H9 (cell line): ENCODE results near the gene EQTN. TPM values are rescaled to one million over a fixed set of nuclear protein-coding genes. Genes with fewer than 3 reads are reported as not detected.

Experiments used
- DNase-seq: peaks from one replicate; pipeline ENCODE4 v3.0.0-alpha.2; 2017
- H2AFZ ChIP-seq: one replicate; pipeline ENCODE4 v1.6.1; 2013; ENCODE audit warnings: mild to moderate bottlenecking, low read length, control low read depth, moderate library complexity
- H2AK5ac ChIP-seq: 2 replicates; pipeline ENCODE4 v1.6.1; 2013; ENCODE audit warnings: low read length, control low read depth, mixed read lengths; ENCODE audit not compliant: insufficient read length
- H2BK120ac ChIP-seq: one replicate; pipeline ENCODE4 v1.6.1; 2013; ENCODE audit warnings: low read depth, mild to moderate bottlenecking, low read length, control low read depth, inconsistent platforms; ENCODE audit not compliant: poor library complexity, severe bottlenecking
- H2BK12ac ChIP-seq: 2 replicates; pipeline ENCODE4 v1.6.1; 2013; ENCODE audit warnings: low read length, control low read depth, mixed read lengths, low read depth; ENCODE audit not compliant: insufficient read length
- H2BK15ac ChIP-seq: 2 replicates; pipeline ENCODE4 v1.6.1; 2013; ENCODE audit warnings: low read depth, low read length, control low read depth
- H2BK20ac ChIP-seq: one replicate; pipeline ENCODE4 v1.6.1; 2013; ENCODE audit warnings: low read depth, mild to moderate bottlenecking, low read length, control low read depth, inconsistent platforms; ENCODE audit not compliant: poor library complexity, severe bottlenecking
- H2BK5ac ChIP-seq: 2 replicates; pipeline ENCODE4 v1.6.1; 2013; ENCODE audit warnings: low read length, control low read depth, mixed read lengths; ENCODE audit not compliant: insufficient read length
- H3K14ac ChIP-seq: 2 replicates; pipeline ENCODE4 v1.6.1; 2013; ENCODE audit warnings: low read length, control low read depth; ENCODE audit not compliant: insufficient read depth
- H3K18ac ChIP-seq: 2 replicates; pipeline ENCODE4 v1.6.1; 2013; ENCODE audit warnings: low read depth, mild to moderate bottlenecking, mixed read lengths, low read length, control low read depth; ENCODE audit not compliant: insufficient read length
- H3K23ac ChIP-seq: 2 replicates; pipeline ENCODE4 v1.6.1; 2013; ENCODE audit warnings: low read length, control low read depth, mixed read lengths, low read depth; ENCODE audit not compliant: insufficient read length
- H3K23me2 ChIP-seq: 2 replicates; pipeline ENCODE4 v1.6.1; 2013; ENCODE audit warnings: low read depth, mild to moderate bottlenecking, mixed read lengths, low read length, control low read depth; ENCODE audit not compliant: insufficient read length, poor library complexity, severe bottlenecking
- H3K27ac ChIP-seq: 2 replicates; pipeline ENCODE4 v1.5.1; 2013; ENCODE audit warnings: low read length, control low read depth, mixed read lengths, low read depth; ENCODE audit not compliant: insufficient read length
- H3K27me3 ChIP-seq: 2 replicates; pipeline ENCODE4 v1.6.1; 2013; ENCODE audit warnings: low read length, control low read depth, inconsistent platforms; ENCODE audit not compliant: insufficient read depth
- H3K4ac ChIP-seq: 2 replicates; pipeline ENCODE4 v1.6.1; 2013; ENCODE audit warnings: low read depth, mild to moderate bottlenecking, control low read depth, inconsistent platforms, low read length, moderate library complexity
- H3K4me1 ChIP-seq: 2 replicates; pipeline ENCODE4 v1.6.1; 2013; ENCODE audit warnings: low read length, control low read depth, inconsistent platforms; ENCODE audit not compliant: insufficient read depth
- H3K4me2 ChIP-seq: 2 replicates; pipeline ENCODE4 v1.6.1; 2013; ENCODE audit warnings: low read length, control low read depth, mixed read lengths; ENCODE audit not compliant: insufficient read length, insufficient read depth
- H3K56ac ChIP-seq: 2 replicates; pipeline ENCODE4 v1.6.1; 2013; ENCODE audit warnings: low read depth, mild to moderate bottlenecking, mixed read lengths, low read length, control low read depth; ENCODE audit not compliant: insufficient read length
- H3K79me1 ChIP-seq: 2 replicates; pipeline ENCODE4 v1.6.1; 2013; ENCODE audit warnings: low read depth, mild to moderate bottlenecking, moderate library complexity, low read length, control low read depth, inconsistent platforms; ENCODE audit not compliant: insufficient read depth, poor library complexity, severe bottlenecking
- H3K79me2 ChIP-seq: 2 replicates; pipeline ENCODE4 v1.6.1; 2013; ENCODE audit warnings: low read length, control low read depth, inconsistent platforms; ENCODE audit not compliant: insufficient read depth
- H3K9ac ChIP-seq: 2 replicates; pipeline ENCODE4 v1.6.1; 2013; ENCODE audit warnings: low read length, control low read depth, mixed read lengths; ENCODE audit not compliant: insufficient read length; ENCODE audit errors: extremely low read depth
- H3K9me3 ChIP-seq: one replicate; pipeline ENCODE4 v1.6.1; 2013; ENCODE audit warnings: low read depth, low read length, inconsistent platforms; ENCODE audit not compliant: control insufficient read depth
- H3T11ph ChIP-seq: one replicate; pipeline ENCODE4 v1.6.1; 2013; ENCODE audit warnings: mild to moderate bottlenecking, low read length, control low read depth, inconsistent platforms
- H4K20me1 ChIP-seq: one replicate; pipeline ENCODE4 v1.6.1; 2013; ENCODE audit not compliant: control insufficient read depth, insufficient read length, insufficient read depth
- H4K5ac ChIP-seq: 2 replicates; pipeline ENCODE4 v1.6.1; 2013; ENCODE audit warnings: low read depth, mild to moderate bottlenecking, mixed read lengths, low read length, control low read depth; ENCODE audit not compliant: insufficient read length
- H4K8ac ChIP-seq: replicated peaks from 2 replicates; pipeline ENCODE4 v1.6.1; 2013; ENCODE audit warnings: low read length, control low read depth, mixed read lengths, low read depth; ENCODE audit not compliant: insufficient read length
- H4K91ac ChIP-seq: 2 replicates; pipeline ENCODE4 v1.6.1; 2013; ENCODE audit warnings: low read depth, mild to moderate bottlenecking, moderate library complexity, mixed read lengths, low read length, control low read depth; ENCODE audit not compliant: insufficient read length
- H3K27ac Mint-ChIP-seq, 3 experiments: 2 replicates in 2 of 3; 3 replicates in 1 of 3; pipeline ENCODE4 v1.8.0; 2020 to 2021; ENCODE audit warnings: mixed read lengths in 3 of 3, mild to moderate bottlenecking in 1 of 3, moderate library complexity in 1 of 3
- H3K27me3 Mint-ChIP-seq: 2 replicates; pipeline ENCODE4 v1.8.0; 2021; ENCODE audit warnings: low read depth, mild to moderate bottlenecking, moderate library complexity, mixed read lengths
- H3K36me3 Mint-ChIP-seq, 3 experiments: 2 replicates in 2 of 3; 3 replicates in 1 of 3; pipeline ENCODE4 v1.8.0; 2020 to 2021; ENCODE audit warnings: low read depth in 3 of 3, mixed read lengths in 3 of 3; ENCODE audit not compliant: insufficient read depth in 1 of 3
- H3K4me1 Mint-ChIP-seq, 2 experiments: 2 replicates each; pipeline ENCODE4 v1.8.0; 2020; ENCODE audit warnings: mixed read lengths in 2 of 2
- H3K4me3 Mint-ChIP-seq, 2 experiments: 2 replicates in 1 of 2; 3 replicates in 1 of 2; pipeline ENCODE4 v1.8.0; 2020 to 2021; ENCODE audit warnings: mild to moderate bottlenecking in 2 of 2, mixed read lengths in 2 of 2, moderate library complexity in 1 of 2
- H3K9me3 Mint-ChIP-seq, 2 experiments: 2 replicates in 1 of 2; 3 replicates in 1 of 2; pipeline ENCODE4 v1.8.0; 2020; ENCODE audit warnings: mild to moderate bottlenecking in 2 of 2, mixed read lengths in 2 of 2, moderate library complexity in 1 of 2
- WGBS: extraction: QIAGEN DNeasy Blood & Tissue Kit; methylation state at CpG from one replicate; pipeline ENCODE4 v1.1.7; 2013; ENCODE audit warnings: missing lambda C conversion rate, low lambda C conversion rate, mixed read lengths; ENCODE audit not compliant: insufficient read length; ENCODE audit errors: extremely low coverage; 5-methylcytosine and 5-hydroxymethylcytosine counted together
- total RNA-seq: library from RNA; stranded (reverse); gene quantifications from 2 replicates; pipeline ENCODE4 v1.2.1, GENCODE V29; 2021
- TF ChIP-seq, protein P1 (sequence below): fragments of 200-600 bp; sonication (generic); conservative IDR thresholded peaks from 3 replicates; pipeline ENCODE4 v1.8.0; 2021; ENCODE audit warnings: antibody characterized with exemption, mild to moderate bottlenecking

Gene EQTN
- total RNA-seq, 1 experiment from 2014 or later, result not detected

DNA sequence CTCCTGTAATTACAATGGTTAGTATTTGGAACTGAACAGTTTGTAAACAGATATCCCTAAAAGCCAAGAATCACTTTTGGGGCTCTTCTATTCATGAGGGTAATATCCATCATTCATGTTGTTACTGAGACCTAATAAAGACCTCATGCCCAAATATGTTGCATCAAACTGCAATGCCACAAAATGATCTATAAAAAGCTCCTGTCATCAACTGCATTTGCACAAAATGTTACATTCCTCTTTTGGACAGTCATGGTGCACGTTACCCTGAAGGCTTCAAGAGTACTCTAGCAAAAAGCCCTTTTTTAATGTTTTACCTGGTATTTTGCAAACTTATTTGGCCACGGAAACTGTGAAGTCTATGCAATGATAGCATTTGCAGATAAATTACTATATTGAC, 14.2 kb upstream of the EQTN start:
- Histone ChIP-seq H3K4me2 (no peak overlapping the region), H2BK120ac (no peak overlapping the region), H4K8ac (no peak overlapping the region), H3K27me3 (no peaks in the 10 kb centered on the region), H3K18ac (no peak overlapping the region), H3K9ac (no peak overlapping the region), H2BK5ac (no peak overlapping the region), H2AK5ac (no peak overlapping the region), H3K4me1 (peaks cover 11% of the 10 kb centered on the region), H2BK15ac (no peak overlapping the region), H3K56ac (no peak overlapping the region), H2BK20ac (no peak overlapping the region), H4K20me1 (no peaks in the 10 kb centered on the region), H3K27ac (no peak overlapping the region), H4K91ac (no peak overlapping the region), H3K4ac (no peak overlapping the region), H3K79me1 (no peaks in the 10 kb centered on the region), H3K14ac (no peak overlapping the region), H3K23ac (no peak overlapping the region), H2BK12ac (no peak overlapping the region), H3T11ph (no peak overlapping the region), H3K9me3 (no peaks in the 10 kb centered on the region), H2AFZ (no peak overlapping the region), H3K23me2 (no peaks in the 10 kb centered on the region), H3K79me2 (no peaks in the 10 kb centered on the region), H4K5ac (no peak overlapping the region)
- H3K9me3 Mint-ChIP-seq, result peaks cover 5 to 12% of the 10 kb centered on the region in 2 experiments
- TF ChIP-seq, protein P1, sequence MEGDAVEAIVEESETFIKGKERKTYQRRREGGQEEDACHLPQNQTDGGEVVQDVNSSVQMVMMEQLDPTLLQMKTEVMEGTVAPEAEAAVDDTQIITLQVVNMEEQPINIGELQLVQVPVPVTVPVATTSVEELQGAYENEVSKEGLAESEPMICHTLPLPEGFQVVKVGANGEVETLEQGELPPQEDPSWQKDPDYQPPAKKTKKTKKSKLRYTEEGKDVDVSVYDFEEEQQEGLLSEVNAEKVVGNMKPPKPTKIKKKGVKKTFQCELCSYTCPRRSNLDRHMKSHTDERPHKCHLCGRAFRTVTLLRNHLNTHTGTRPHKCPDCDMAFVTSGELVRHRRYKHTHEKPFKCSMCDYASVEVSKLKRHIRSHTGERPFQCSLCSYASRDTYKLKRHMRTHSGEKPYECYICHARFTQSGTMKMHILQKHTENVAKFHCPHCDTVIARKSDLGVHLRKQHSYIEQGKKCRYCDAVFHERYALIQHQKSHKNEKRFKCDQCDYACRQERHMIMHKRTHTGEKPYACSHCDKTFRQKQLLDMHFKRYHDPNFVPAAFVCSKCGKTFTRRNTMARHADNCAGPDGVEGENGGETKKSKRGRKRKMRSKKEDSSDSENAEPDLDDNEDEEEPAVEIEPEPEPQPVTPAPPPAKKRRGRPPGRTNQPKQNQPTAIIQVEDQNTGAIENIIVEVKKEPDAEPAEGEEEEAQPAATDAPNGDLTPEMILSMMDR, result no peak
- H3K27ac Mint-ChIP-seq, result no peak overlapping the region
- peaks cover 0 to 12% (median 2%) of the 10 kb centered on the region in 3 experiments; a peak in 2 of 7 replicates for H3K36me3 Mint-ChIP-seq
- peaks cover 66% of the 10 kb centered on the region for H3K27me3 Mint-ChIP-seq
- WGBS, result no CpG with 5 or more reads among the region's 2 CpGs
- H3K4me3 Mint-ChIP-seq, result no peak overlapping the region
- peaks cover 25 to 34% of the 10 kb centered on the region in 2 experiments for H3K4me1 Mint-ChIP-seq
- DNase-seq, result no peak
